ENCODE results near the gene TOMM20L. TPM values are rescaled to one million over a fixed set of nuclear protein-coding genes. Genes with fewer than 3 reads are reported as not detected.

TOMM20L gene
- total and polyA plus RNA-seq, 9 of the 15 experiments (the other 6 are each of a cell fraction or from before 2014, with no cell fraction given) = not detected

GRCh38 chr14:58395812-58396788 lies at the start of gene TOMM20L (continued):
- TF ChIP-seq CTCFL (IDR thresholded peaks at IDR 0.05; ENCODE audit: borderline replicate concordance, insufficient read depth, low read depth, low read length, poor library complexity, severe bottlenecking) (peak; percentile 35), RBM39 (optimal IDR thresholded peaks at IDR 0.05; ENCODE audit: low read depth, low read length) (no peak), TRIM24 (IDR thresholded peaks at IDR 0.05) (no peak), ZNF449 (CRISPR knock-in tag; IDR thresholded peaks at IDR 0.05) (no peak), TFE3 (CRISPR knock-in tag; IDR thresholded peaks at IDR 0.05) (no peak), NFIX (CRISPR knock-in tag; IDR thresholded peaks at IDR 0.05; ENCODE audit: low read depth) (no peak), ZNF232 (CRISPR knock-in tag; IDR thresholded peaks at IDR 0.05) (no peak), SRSF3 (IDR thresholded peaks at IDR 0.05; ENCODE audit: insufficient read depth, low read length) (no peak), SETDB1 (IDR thresholded peaks at IDR 0.05; ENCODE audit: low read length) (no peak), GABPA (tag; conservative IDR thresholded peaks at IDR 0.05; ENCODE audit: low read depth) (peak; percentile 50), SMARCC2 (IDR thresholded peaks at IDR 0.05; ENCODE audit: low read depth) (no peak), ZMIZ1 (IDR thresholded peaks at IDR 0.05; ENCODE audit: low read depth in 2 of 2, low read length in 2 of 2) (no peak), RFX1 (IDR thresholded peaks at IDR 0.05) (no peak), ETV5 (CRISPR knock-in tag; IDR thresholded peaks at IDR 0.05; ENCODE audit: low read depth) (no peak), SIX5 (IDR thresholded peaks at IDR 0.05; ENCODE audit: borderline replicate concordance in 1 of 2, insufficient read depth in 1 of 2, low read depth in 1 of 2, low read length in 2 of 2) (no peak)
